Activated CD8-positive, alpha-beta memory T cell treated with anti-CD3 and anti-CD28 coated beads, Interleukin-2, amount 50 U/mL, for 24 hours (primary cell): ENCODE data around the gene ADGRG3.

Experiments
- DNase-seq: peaks from one replicate; pipeline ENCODE4 v3.0.0-alpha.2; 2020; ENCODE audit errors: extremely low read depth

ADGRG3 gene

GRCh38 chr16:57630931-57631845, 36.9 kb upstream of the ADGRG3 start:
- no peak for DNase-seq

GRCh38 chr16:57632568-57632967, 35.5 kb upstream of the ADGRG3 start:
- no peak for DNase-seq

- no peak for DNase-seq
Observed at GRCh38 chr16:57633383-57634064, 34.6 kb upstream of the ADGRG3 start.

GRCh38 chr16:57634171-57634570, 33.9 kb upstream of the ADGRG3 start:
- DNase-seq: no peak

GRCh38 chr16:57635266-57636097, 32.6 kb upstream of the ADGRG3 start:
- no peak for DNase-seq

- no peak for DNase-seq
Observed at GRCh38 chr16:57636184-57636583, 31.9 kb upstream of the ADGRG3 start.

- DNase-seq: no peak
Observed at GRCh38 chr16:57637020-57637419, 31.1 kb upstream of the ADGRG3 start.

- no peak for DNase-seq
Observed at GRCh38 chr16:57637424-57637823, 30.7 kb upstream of the ADGRG3 start.

GRCh38 chr16:57637965-57638364, 30.1 kb upstream of the ADGRG3 start:
- no peak for DNase-seq

- DNase-seq: no peak
Observed at GRCh38 chr16:57638381-57638780, 29.7 kb upstream of the ADGRG3 start.

GRCh38 chr16:57639172-57639887, 28.8 kb upstream of the ADGRG3 start:
- no peak for DNase-seq

GRCh38 chr16:57640185-57640584, 27.9 kb upstream of the ADGRG3 start:
- DNase-seq: no peak

GRCh38 chr16:57640612-57641011, 27.5 kb upstream of the ADGRG3 start:
- no peak for DNase-seq

- no peak for DNase-seq
Observed at GRCh38 chr16:57642160-57643135, 25.7 kb upstream of the ADGRG3 start.

GRCh38 chr16:57643147-57643874, 24.8 kb upstream of the ADGRG3 start:
- DNase-seq: no peak

- DNase-seq: no peak
Observed at GRCh38 chr16:57643910-57644309, 24.2 kb upstream of the ADGRG3 start.

GRCh38 chr16:57644383-57645014, 23.6 kb upstream of the ADGRG3 start:
- DNase-seq: no peak

- DNase-seq: no peak
Observed at GRCh38 chr16:57645169-57645568, 22.9 kb upstream of the ADGRG3 start.
